GM11168 (cell line): ENCODE results near the gene RHOBTB1.

Experiments
- in situ Hi-C: fragments of 300-500 bp; cut with MboI; formaldehyde crosslinking; loops from one replicate; pipeline ENCODE4 v1.12.0; 2022; ENCODE audit warnings: low sequenced_read_pairs; ENCODE audit not compliant: unreplicated experiment

The RHOBTB1 gene

DNA sequence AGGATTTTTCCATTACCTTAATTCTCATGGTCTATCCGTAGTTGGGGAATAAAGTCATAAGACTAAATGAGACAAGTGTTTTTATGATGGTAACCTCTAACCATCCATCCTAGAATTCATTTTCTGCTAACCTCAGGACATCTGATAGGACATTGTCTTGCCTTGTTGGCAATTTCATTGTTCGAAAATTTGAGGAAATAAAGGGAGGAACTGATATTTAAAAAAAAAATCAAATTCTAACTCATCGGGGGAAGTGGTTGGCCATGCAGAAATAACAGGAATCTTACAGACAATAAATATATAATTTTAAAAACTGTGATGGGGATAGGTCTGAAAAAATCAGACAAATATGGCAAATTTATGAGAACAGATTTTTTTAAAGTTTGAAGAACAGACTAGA lies 21.7 kb upstream of the RHOBTB1 start:
- in situ Hi-C loops: no loop called here

DNA sequence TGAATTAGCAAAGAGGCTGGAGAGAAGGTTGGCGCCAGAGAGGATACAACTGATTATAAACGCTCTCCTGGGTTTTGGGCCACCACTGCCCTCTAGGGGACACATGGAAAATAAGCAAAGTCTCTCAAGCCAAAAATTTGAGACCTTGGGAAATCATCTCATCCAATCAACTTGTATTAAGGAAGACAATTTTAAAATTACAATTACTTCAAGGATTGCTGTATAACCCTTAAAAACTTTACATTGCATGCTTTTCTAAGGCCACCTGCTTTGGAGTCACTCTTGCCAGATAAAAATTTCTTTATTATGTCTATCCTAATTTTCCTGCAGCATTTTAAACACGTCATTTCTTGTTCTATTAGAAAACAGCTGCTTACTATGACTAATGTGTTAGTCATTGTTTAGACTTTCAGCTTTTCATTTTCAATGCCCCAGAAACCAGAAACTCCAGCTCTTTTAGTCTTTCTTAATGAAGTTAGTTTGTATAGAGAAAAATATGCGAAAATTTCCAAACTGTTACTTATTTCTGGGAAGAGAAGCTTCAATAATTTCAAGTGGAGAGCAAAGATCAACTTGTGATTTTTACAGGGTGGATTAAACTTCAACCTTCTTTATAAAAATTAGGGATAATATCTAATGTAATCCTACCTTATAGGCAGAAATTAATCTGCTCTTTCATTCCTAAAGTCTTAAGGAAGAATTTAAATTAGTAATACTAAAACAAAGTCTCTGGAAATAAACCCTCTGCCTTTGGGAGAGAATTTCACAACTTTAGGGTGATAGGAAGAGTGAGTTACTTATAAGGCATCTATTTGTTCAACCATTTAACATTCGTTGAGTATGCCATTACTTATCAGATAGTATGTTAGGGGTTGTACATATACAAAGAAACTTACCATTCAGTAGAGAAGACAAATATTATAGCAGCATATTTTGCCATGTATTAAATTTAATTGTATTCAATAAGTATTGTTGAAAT lies 20.6 kb upstream of the RHOBTB1 start:
- in situ Hi-C loops: no loop called here

DNA sequence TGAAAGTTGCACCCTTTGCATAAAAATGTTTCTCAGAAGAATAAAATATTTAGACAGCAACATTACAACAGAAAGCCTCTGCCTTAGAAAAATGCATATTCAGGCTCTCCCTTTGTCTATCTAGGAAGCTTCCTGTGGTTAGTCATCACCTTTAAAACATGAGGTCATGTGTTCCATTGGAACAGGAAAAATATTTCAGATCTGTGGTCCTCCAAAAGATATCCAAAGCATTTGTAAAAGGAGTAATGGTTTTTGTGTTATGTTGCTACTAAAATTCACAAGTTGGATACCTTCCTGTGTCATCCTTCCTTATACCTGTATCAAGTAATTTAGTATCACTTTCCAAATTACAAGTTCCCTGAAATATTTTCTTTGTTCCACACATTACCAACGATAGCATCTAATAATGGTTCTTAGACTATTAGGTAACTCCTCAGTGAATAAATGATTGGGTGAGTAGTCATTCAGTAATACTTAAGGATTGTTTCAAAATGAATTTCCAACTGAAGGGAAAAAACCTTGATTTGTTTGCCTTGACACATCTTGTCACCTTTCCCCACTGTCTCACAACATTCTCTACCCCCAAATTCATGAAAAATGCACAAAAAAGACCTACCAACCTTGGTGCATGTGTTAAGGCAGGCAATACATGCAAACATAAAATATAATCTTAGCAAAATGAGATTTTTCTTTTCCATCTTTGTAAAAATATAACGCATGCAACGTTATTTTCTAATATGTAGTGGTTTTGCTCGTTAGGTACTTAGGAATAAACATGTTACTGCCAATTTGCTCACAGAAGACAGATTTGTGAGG lies 19.7 kb upstream of the RHOBTB1 start:
- in situ Hi-C loops: no loop called here

GRCh38 chr10:60962946-60963345 lies 19.0 kb upstream of the RHOBTB1 start:
- in situ Hi-C loops: no loop called here

DNA sequence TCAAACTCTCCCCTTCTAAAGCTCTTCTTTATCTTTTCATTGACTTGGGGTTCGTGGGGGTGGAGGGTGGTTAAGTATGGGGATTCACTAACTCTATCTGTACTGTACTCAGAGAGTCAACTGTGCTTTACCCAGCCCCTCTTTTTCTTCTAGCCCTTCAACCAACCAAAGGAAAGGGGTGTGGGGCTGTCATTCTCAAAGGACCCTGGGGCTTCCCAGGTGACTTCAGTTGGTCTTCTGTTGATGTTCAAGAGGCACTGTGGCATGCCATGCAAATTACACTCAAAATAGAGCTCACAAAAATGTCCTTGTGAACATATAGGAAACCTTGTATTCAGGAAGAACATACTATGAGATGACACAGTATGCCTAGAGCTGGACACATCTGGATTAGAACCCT lies 16.9 kb upstream of the RHOBTB1 start:
- in situ Hi-C loops: no loop called here

- in situ Hi-C loops: no loop called here
Observed at GRCh38 chr10:60960031-60960430, 16.0 kb upstream of the RHOBTB1 start.

DNA sequence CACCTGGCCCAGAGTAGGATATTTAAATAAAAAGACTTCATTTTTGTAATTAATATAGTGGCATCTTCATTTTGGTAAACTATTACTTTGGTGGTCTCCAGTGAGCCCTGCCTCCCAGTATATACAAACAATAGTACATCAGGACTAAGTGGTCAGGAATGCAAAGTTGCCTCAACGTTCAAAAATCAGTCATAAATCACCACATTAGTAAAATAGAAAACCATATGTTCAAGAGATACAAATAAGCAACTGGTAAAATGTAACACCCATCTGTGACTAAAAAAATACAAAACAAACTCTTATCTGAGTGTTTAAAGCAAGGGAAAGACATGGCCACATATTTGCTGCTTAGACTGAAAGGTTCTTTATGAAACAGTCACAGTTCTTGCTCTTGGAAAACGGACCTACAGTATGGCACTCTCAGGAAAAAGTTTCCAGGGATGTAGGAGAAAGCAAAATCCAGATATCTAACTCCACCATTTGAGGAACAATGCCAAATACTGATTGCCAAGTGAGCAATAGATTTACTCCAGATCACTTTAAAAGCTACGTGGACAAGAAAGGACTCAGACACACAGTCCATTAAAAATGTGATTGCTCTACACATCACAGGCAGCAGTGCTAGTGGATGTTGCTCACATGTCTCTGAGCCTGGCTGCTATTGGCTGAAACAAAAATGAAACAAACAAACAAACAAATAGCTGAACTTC lies 15.1 kb upstream of the RHOBTB1 start:
- in situ Hi-C loops: loop anchor here (5.0 kb wide), 1 partner anchor 147 kb away; no protein-coding TSS in a partner anchor

GRCh38 chr10:60957667-60958221 lies 13.8 kb upstream of the RHOBTB1 start:
- in situ Hi-C loops: loop anchor here (5.0 kb wide), 1 partner anchor 145 kb away; no protein-coding TSS in a partner anchor

DNA sequence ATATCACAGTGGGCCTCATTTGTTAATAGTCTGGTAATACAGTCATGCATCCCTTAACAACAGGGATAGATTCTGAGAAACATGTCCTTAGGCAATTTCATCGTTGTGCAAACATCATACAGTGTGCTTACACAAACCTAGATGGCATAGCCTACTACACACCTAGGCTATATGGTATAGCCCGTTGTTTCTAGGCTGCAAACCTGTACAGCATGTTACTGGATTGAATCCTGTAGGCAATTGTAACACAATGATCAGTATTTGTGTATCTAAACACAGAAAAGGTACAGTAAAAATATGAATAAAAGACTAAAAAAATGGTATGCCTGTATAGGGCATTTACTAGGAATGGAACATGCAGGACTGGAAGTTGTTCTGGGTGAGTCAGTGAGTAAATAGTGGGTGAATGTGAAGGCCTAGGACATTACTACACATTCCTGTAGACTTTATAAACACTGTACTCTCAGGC lies 12.0 kb upstream of the RHOBTB1 start:
- in situ Hi-C loops: loop anchor here (5.0 kb wide), 1 partner anchor 144 kb away; no protein-coding TSS in a partner anchor

- in situ Hi-C loops: loop anchor here (5.0 kb wide), 1 partner anchor 143 kb away; no protein-coding TSS in a partner anchor
Observed at GRCh38 chr10:60955316-60955715, 11.3 kb upstream of the RHOBTB1 start.

DNA sequence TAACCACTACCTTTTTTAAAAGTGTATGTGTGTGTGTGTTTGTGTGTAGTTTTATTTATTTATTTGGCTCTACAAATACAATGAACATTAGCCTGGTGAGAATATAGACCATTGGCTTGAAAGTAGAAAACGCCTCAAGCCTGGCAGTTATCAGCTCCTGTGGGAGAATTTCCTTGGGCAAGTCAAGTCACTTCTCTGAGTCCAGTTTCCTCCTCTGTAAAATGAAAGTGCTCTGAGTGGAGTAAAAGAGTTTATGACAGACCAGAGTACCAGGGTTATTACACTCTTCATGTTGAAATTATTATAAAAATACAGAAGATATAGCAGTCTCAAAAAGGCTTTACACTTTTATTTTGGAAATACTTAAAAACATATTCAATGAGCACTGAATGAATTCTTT lies 10.1 kb upstream of the RHOBTB1 start:
- in situ Hi-C loops: no loop called here

DNA sequence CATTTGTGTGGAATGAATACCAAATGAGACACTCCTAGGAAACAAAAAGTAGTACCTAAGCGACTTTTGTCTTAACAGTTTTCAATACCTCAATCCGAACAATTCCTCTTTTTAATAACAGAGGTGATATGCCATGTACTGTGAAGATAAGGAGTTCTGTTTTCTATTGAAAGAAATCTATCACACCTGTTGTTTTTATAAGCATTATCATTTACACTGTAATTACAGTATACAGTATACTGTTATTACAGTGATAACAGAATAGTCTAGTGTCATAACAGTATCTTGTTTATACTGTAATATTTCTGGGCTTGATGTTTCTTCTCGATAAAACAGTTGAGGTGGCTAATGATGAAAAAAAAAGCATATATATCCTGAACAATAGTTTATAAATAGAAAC lies 9.4 kb upstream of the RHOBTB1 start:
- in situ Hi-C loops: no loop called here

DNA sequence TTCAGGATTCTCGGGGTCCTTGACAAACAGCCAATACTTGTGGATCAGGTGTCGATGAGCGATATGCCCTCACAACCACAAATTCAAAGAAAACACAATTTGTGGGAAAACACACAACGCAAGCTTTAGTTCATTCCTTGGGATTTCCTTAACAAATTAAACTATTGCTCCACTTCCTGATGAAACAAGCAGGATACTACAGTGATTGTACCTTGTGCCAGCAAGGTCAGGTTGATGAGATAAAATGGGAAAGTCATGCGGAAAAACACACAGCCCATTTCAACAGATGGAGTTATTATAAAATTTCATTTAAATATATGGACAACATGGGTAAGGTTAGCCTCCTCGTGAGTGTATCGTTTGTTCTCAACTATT lies 8.8 kb upstream of the RHOBTB1 start:
- in situ Hi-C loops: no loop called here

DNA sequence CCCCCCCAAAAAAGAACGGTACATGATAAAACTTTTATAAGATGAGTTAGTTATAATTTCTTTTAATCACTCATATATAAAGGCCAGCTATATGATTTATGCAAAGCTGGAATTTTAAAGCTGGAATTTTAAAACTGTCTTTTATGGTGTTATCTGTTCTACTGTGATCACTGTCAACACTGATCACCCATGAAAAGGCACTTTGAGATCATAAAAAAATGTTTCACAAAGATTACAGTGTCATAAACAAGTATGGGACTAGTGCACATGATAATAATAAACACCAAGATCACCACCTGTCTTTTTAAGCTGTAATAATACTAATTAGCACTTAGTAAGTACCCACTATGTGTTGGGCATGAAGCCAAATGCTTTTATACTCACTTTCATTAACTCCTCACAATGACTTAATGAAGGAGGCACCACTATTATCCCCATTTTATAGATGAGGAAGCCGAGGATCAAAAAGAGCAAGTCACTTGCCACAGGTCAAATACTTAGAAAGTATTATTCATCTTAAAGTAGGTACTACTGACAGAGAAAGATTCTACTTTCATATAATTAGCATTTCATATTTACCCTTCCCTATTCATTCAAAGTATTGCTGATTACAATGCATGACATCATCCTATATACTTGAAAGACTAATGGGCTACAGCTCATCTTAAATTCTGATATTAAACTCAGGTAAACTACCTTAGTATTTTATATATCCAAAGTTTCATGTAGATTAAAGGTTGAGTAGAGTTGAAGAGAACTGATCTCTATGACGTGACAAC lies 8.3 kb upstream of the RHOBTB1 start:
- in situ Hi-C loops: no loop called here

DNA sequence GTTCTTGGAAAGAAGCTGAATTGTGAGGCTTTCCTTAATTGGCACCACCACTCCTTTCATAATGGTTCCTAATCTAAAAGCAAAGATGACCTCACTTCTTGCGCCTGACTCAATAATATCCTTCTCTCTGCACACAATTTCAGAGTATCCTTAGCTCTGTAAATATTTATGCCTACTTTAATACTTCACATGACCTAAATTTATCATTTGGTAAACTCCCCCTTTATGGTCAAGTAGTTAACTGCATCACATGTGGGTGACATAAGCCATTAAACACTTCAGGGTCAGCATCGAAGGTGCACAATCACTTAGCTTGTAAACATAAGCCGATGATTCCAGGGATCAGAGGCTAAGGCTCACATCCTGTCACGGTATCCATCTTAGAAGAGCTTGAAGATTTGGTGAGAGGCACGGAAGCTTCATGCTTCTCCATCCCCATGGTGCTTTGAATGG lies 7.3 kb upstream of the RHOBTB1 start:
- in situ Hi-C loops: no loop called here

- in situ Hi-C loops: no loop called here
Observed at GRCh38 chr10:60950300-60950699, 6.3 kb upstream of the RHOBTB1 start.

- in situ Hi-C loops: no loop called here
Observed at GRCh38 chr10:60948851-60949250, 4.9 kb upstream of the RHOBTB1 start.

GRCh38 chr10:60944910-60945297 lies 919 bp upstream of the RHOBTB1 start:
- in situ Hi-C loops: no loop called here
